ENCODE results near the gene TSC22D1.

GRCh38 chr13:44393391-44393790, 182.7 kb downstream of the TSC22D1 start:
- TF ChIP-seq CTCF (IDR thresholded peaks at IDR 0.05) (no peak), POLR2A (IDR thresholded peaks at IDR 0.05; ENCODE audit: low read depth) (no peak)
